CD14-positive monocyte (primary cell): ENCODE results near the gene MRPL4. TPM values are rescaled to one million over a fixed set of nuclear protein-coding genes. Genes with fewer than 3 reads are reported as not detected.

ENCODE experiments used
- DNase-seq, 3 donors: peaks; one replicate each; pipeline ENCODE4 v3.0.0-alpha.2; 2011 to 2022
- H2AFZ ChIP-seq: 2 replicates; pipeline ENCODE4 v1.6.0; 2012; ENCODE audit warnings: mild to moderate bottlenecking, low read depth, low read length, inconsistent platforms; ENCODE audit not compliant: insufficient read depth, poor library complexity, severe bottlenecking
- H3K27ac ChIP-seq, 2 donors: 1 replicate in 1 of 2; 2 replicates in 1 of 2; pipeline ENCODE4 v1.5.1; 2012 to 2013; ENCODE audit warnings: low read length in 2 of 2, control low read depth in 1 of 2, inconsistent platforms in 1 of 2, low read depth in 1 of 2, mild to moderate bottlenecking in 1 of 2
- H3K27me3 ChIP-seq, 2 donors: one replicate each; pipeline versions ENCODE4 v1.6.0 to v1.6.1; 2011 to 2013; ENCODE audit warnings: low read length in 2 of 2; ENCODE audit not compliant: control insufficient read depth in 2 of 2, insufficient read depth in 2 of 2
- H3K36me3 ChIP-seq, 2 donors: replicated peaks in 1 of 2; 1 replicate in 1 of 2; 2 replicates in 1 of 2; pipeline versions ENCODE4 v1.5.1 to v1.6.1; 2012 to 2013; ENCODE audit warnings: low read length in 2 of 2, control low read depth in 1 of 2, inconsistent platforms in 1 of 2, mild to moderate bottlenecking in 1 of 2; ENCODE audit not compliant: insufficient read depth in 2 of 2, control insufficient read depth in 1 of 2
- H3K4me1 ChIP-seq, 2 donors: 1 replicate in 1 of 2; 2 replicates in 1 of 2; pipeline versions ENCODE4 v1.5.1 to v1.6.1; 2012 to 2013; ENCODE audit warnings: low read length in 2 of 2, control low read depth in 1 of 2, inconsistent platforms in 1 of 2, mild to moderate bottlenecking in 1 of 2, moderate library complexity in 1 of 2; ENCODE audit not compliant: insufficient read depth in 2 of 2, control insufficient read depth in 1 of 2
- H3K4me2 ChIP-seq: replicated peaks from 2 replicates; pipeline ENCODE3; 2012; ENCODE audit warnings: low read length, moderate library complexity, mild to moderate bottlenecking; ENCODE audit not compliant: poor library complexity, severe bottlenecking; ENCODE audit errors: extremely low read depth
- H3K4me3 ChIP-seq, 3 experiments: fragments of 200-600 bp in 1 of 3; sonication (generic) in 1 of 3; replicated peaks in 1 of 3; 1 replicate in 2 of 3; 2 replicates in 1 of 3; pipeline ENCODE4 v1.5.1; 2011 to 2013; ENCODE audit warnings: low read length in 3 of 3, mild to moderate bottlenecking in 3 of 3, control low read depth in 2 of 3, low read depth in 2 of 3, inconsistent platforms in 1 of 3, moderate library complexity in 1 of 3
- H3K79me2 ChIP-seq: 2 replicates; pipeline ENCODE4 v1.6.0; 2012; ENCODE audit warnings: mild to moderate bottlenecking, control low read depth, inconsistent platforms, low read length, moderate library complexity; ENCODE audit not compliant: insufficient read depth
- H3K9ac ChIP-seq: 2 replicates; pipeline ENCODE4 v1.6.0; 2017; ENCODE audit warnings: low read length, mild to moderate bottlenecking; ENCODE audit not compliant: insufficient read depth, poor library complexity, severe bottlenecking
- H3K9me3 ChIP-seq, 2 donors: replicated peaks in 1 of 2; 1 replicate in 1 of 2; 2 replicates in 1 of 2; pipeline versions ENCODE4 v1.5.1 to v1.6.1; 2012 to 2013; ENCODE audit warnings: low read length in 2 of 2, control low read depth in 1 of 2; ENCODE audit not compliant: control insufficient read depth in 1 of 2, insufficient read depth in 1 of 2
- H4K20me1 ChIP-seq: 2 replicates; pipeline ENCODE4 v1.6.0; 2012; ENCODE audit warnings: mild to moderate bottlenecking, low read length, control low read depth, moderate library complexity; ENCODE audit not compliant: insufficient read depth
- H3K27ac Mint-ChIP-seq, 7 donors: one replicate each; pipeline ENCODE4 v1.8.0; 2020; ENCODE audit warnings: mild to moderate bottlenecking in 7 of 7, mixed read lengths in 7 of 7, moderate library complexity in 6 of 7, inconsistent platforms in 2 of 7
- H3K27me3 Mint-ChIP-seq, 3 donors: one replicate each; pipeline ENCODE4 v1.8.0; 2021 to 2022; ENCODE audit warnings: low read depth in 3 of 3, mild to moderate bottlenecking in 3 of 3, mixed read lengths in 3 of 3, moderate library complexity in 3 of 3, inconsistent platforms in 1 of 3
- H3K36me3 Mint-ChIP-seq, 2 donors: one replicate each; pipeline ENCODE4 v1.8.0; 2020; ENCODE audit warnings: mixed read lengths in 2 of 2, inconsistent platforms in 1 of 2, mild to moderate bottlenecking in 1 of 2
- H3K4me1 Mint-ChIP-seq: one replicate; pipeline ENCODE4 v1.8.0; 2020; ENCODE audit warnings: mild to moderate bottlenecking, mixed read lengths
- H3K4me3 Mint-ChIP-seq, 2 donors: one replicate each; pipeline ENCODE4 v1.8.0; 2020; ENCODE audit warnings: mild to moderate bottlenecking in 2 of 2, mixed read lengths in 2 of 2, moderate library complexity in 1 of 2
- H3K9me3 Mint-ChIP-seq, 7 donors: one replicate each; pipeline ENCODE4 v1.8.0; 2020 to 2022; ENCODE audit warnings: mixed read lengths in 7 of 7, mild to moderate bottlenecking in 6 of 7, moderate library complexity in 6 of 7, inconsistent platforms in 2 of 7
- CTCF ChIP-seq: fragments of 200-600 bp; IDR thresholded peaks from one replicate; pipeline ENCODE4 v1.8.0; 2022; ENCODE audit warnings: antibody characterized with exemption, mild to moderate bottlenecking
- WGBS: methylation state at CpG from one replicate; pipeline ENCODE4 v1.1.5; 2013; ENCODE audit warnings: missing lambda C conversion rate; ENCODE audit not compliant: insufficient coverage; 5-methylcytosine and 5-hydroxymethylcytosine counted together
- intact Hi-C, 2 donors: fragments of 100-400 bp; cut with micrococcal nuclease; formaldehyde crosslinking; loops; one replicate each; pipeline versions ENCODE4 v1.15.0 to v1.15.1; 2023
- polyA plus RNA-seq, 3 donors: library from polyadenylated mRNA; depleted of rRNA in 1 of 3; unstranded in 2 of 3; stranded (reverse) in 1 of 3; fragments of 300-500 nt in 2 of 3; fragments of >200 nt in 1 of 3; fragmentation: Illumina TruSeq in 2 of 3; gene quantifications; 1 replicate in 2 of 3; 2 replicates in 1 of 3; pipeline ENCODE4 v1.2.3, GENCODE V29; 2012 to 2021

Gene MRPL4
- polyA plus RNA-seq, 3 donors = 20.4 to 40.2 (median 22.7) TPM

- no peaks in the 10 kb centered on the region for H3K79me2 ChIP-seq
- Mint-ChIP-seq H3K4me3 (peak overlapping the region; percentile 78 to 94), H3K27me3 (peaks cover 69 to 78% (median 69%) of the 10 kb centered on the region in 3 donors), H3K9me3 (peaks cover 0 to 43% (median 21%) of the 10 kb centered on the region in 7 donors), H3K36me3 (peaks cover 12 to 14% of the 10 kb centered on the region in 2 donors), H3K4me1 (peaks cover 58% of the 10 kb centered on the region), H3K27ac (peak overlapping the region in 4 of 7 donors; percentile 15 to 70 (median 36))
- peaks cover 6 to 22% of the 10 kb centered on the region in 2 donors for H3K9me3 ChIP-seq
- under 1% methylated on average over 40 of the region's 48 CpGs for WGBS
- H3K9ac ChIP-seq = no peak overlapping the region
- H3K36me3 ChIP-seq = no peaks in the 10 kb centered on the region
- TF ChIP-seq CTCF = peak; percentile 14
- H3K4me2 ChIP-seq = peak overlapping the region; percentile 80
- DNase-seq = peak; percentile 67 to 77 (median 75)
- intact Hi-C loops = no loop called here
- peaks cover 66 to 72% of the 10 kb centered on the region in 2 donors for H3K4me1 ChIP-seq
- H2AFZ ChIP-seq = peak overlapping the region; percentile 82
- peaks cover 28 to 59% of the 10 kb centered on the region in 2 donors for H3K27me3 ChIP-seq
- peak overlapping the region; percentile 20 to 74 (median 37) for H3K4me3 ChIP-seq
- H4K20me1 ChIP-seq = peaks cover 4% of the 10 kb centered on the region
- H3K27ac ChIP-seq = no peak overlapping the region
Observed at GRCh38 chr19:10295305-10295846, 43.4 kb downstream of the MRPL4 start.

GRCh38 chr19:10295847-10296591, 44.0 kb downstream of the MRPL4 start:
- H3K36me3 Mint-ChIP-seq = peaks cover 12% of the 10 kb centered on the region in 2 donors
- Histone ChIP-seq H2AFZ (peak overlapping the region; percentile 82), H3K36me3 (no peaks in the 10 kb centered on the region), H3K27me3 (peaks cover 22 to 53% of the 10 kb centered on the region in 2 donors), H3K4me3 (peak overlapping the region; percentile 20 to 74 (median 37)), H3K9ac (no peak overlapping the region), H3K79me2 (no peaks in the 10 kb centered on the region), H3K4me2 (peak overlapping the region; percentile 80), H3K9me3 (peaks cover 6 to 17% of the 10 kb centered on the region in 2 donors), H4K20me1 (no peaks in the 10 kb centered on the region), H3K4me1 (peaks cover 65 to 72% of the 10 kb centered on the region in 2 donors), H3K27ac (no peak overlapping the region)
- H3K9me3 Mint-ChIP-seq = peaks cover 0 to 37% (median 20%) of the 10 kb centered on the region in 7 donors
- H3K27me3 Mint-ChIP-seq = peaks cover 62 to 72% (median 63%) of the 10 kb centered on the region in 3 donors
- WGBS = 21% methylated on average over 43 of the region's 58 CpGs
- H3K27ac Mint-ChIP-seq = peak overlapping the region in 4 of 7 donors; percentile 15 to 70 (median 36)
- intact Hi-C loops = no loop called here
- peaks cover 52% of the 10 kb centered on the region for H3K4me1 Mint-ChIP-seq
- peak overlapping the region; percentile 78 to 94 for H3K4me3 Mint-ChIP-seq
- no peak for DNase-seq
- TF ChIP-seq CTCF = no peak
